GM21360 (cell line): ENCODE measurements around the gene C1D.

Experiments
- ATAC-seq: cut with Tn5 transposase; IDR thresholded peaks from one replicate; pipeline ENCODE4 v1.9.1; 2021; ENCODE audit warnings: mild to moderate bottlenecking, moderate library complexity; ENCODE audit not compliant: unreplicated experiment

C1D gene

DNA sequence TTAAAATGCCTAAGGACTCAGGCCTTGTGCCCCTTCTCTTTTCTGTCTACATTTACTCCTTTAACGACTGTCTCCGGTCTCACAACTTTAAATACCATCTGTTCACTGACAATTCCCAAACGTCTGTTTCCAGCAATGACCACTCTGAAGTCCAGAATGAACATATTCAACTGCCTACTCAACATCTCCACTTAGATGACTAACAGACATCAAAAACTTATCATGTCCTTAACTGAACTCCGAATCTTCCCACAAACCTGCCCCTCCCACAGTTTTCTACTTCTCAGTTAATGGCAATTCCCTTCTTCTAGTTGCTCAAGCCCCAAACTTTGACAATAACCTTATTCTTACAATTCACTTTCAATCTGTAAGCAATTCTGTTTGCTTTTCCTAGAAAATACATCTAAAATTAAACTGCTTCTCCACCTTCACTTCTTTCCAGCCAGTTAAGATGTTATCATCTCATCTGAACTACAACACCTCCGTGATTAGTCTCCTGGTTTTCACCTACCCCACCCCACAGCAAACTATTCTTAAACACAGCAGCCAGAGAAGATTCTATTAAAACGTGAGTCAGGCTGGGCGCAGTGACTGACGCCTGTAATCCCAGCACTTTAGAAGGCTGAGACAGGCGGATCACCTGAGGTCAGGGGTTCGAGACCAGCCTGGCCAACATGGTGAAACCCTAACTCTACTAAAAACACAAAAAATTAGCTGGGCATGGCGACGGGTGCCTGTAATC lies 2.8 kb downstream of the C1D start:
- no peak for ATAC-seq

- no peak for ATAC-seq
Observed at GRCh38 chr2:68057658-68058396, 5.0 kb downstream of the C1D start.

DNA sequence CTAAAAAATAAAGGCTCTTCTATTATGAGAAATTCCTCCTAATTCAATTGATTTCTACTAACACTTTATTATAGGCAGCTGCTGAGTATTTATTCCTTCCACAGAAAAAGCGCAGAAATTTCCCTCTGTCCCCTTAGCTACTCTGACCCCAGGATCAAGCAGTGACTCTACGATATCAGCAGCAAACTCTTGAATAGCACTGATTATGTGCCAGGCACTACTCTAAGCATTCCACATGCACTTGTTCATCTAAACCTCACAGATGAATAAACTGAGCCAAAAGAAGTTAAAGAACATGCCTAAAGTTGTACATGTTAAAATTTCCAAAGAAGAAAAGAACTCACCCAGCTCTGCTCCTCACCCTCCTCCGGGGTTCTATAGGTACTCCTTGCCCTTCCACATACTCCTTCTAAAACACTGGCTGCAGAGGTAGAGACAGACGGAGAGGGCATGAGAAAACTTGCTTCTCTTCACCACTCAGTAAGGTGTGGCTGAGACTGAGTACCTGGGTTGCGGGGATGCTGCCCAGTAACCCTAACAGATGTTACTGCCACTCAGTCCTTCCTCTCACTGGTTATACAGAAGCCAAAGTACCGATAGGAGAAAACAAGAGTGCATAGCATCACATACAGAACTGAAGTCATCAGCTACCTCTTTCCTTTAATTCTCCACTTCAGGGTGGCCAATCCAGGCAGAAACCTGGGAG lies 9.9 kb downstream of the C1D start:
- no peak for ATAC-seq

GRCh38 chr2:68050353-68050752 lies 12.5 kb downstream of the C1D start:
- no peak for ATAC-seq

- ATAC-seq: no peak
Observed at GRCh38 chr2:68046642-68047240, 16.1 kb downstream of the C1D start.

DNA sequence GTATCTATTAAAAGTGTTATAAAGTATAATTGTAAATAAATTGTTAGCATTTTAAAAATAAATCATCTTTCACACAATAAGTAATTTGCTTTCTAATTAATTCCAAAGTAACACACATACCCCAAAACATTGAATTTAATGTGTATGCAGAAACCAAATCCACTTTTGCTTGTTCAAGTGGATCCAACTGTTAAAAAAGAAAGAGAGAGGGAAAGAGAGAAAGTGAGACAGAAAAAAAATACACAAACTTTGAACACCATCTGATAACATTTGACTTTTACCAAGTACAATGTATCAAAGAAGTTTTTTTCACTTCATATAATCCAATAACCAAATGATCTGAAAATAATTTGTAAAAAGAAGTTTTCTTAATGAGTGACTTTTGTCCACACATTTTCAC lies 16.6 kb downstream of the C1D start:
- ATAC-seq: no peak

GRCh38 chr2:68045342-68045741 lies 17.5 kb downstream of the C1D start:
- no peak for ATAC-seq

DNA sequence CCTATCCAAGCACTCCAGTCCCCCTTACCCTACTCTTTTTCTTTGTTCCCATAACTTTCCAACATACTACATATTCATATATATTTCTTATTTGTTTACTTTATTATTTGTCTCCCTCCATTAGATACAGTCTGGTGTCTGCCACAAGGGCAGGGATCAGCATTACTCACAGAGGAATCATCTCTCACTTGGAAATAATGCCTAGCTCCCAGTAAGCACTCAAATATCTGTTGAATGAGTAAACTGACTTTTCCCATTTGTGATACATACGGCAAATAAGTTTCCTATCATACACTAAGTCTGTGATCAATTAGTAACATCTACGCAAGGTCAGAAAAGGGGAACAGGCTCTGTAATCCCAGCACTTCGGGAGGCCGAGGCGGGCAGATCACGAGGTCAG lies 18.7 kb downstream of the C1D start:
- no peak for ATAC-seq

DNA sequence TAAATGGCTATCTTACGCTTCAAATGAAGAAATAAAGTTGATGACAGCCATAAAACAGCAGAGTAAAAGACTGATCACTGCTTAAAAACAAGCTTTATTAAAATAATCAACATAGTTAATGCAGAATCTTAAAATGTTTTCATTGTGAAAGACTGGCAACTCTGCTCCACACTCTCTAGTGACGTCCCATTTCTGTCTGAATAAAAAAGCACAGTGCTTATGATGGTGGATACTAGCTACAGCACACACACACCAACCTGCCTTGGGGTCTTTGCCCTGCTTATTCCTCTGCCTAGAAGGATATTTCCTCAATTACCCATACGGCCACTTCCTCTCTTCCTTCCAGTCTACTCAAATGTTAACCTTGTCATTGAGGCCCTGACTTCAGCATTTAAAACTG lies 19.1 kb downstream of the C1D start:
- no peak for ATAC-seq

DNA sequence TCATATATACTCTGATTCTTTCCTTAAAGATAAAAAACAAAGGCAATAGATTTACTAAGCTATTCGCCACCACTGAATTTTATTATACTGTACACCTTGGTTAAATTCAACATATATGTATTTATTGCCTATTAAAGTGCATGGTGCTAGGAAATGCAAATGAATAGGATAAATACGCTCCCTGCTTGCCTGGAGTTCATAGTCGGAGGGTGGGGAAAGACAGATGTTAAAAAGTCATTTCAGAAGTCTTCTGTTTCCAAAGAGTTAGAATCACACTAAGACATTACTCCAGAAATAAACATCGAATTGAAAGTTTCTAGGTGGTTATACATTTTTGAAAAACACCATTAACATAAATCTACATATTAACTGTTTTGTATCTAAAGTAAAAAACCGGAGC lies 19.8 kb downstream of the C1D start:
- no peak for ATAC-seq

DNA sequence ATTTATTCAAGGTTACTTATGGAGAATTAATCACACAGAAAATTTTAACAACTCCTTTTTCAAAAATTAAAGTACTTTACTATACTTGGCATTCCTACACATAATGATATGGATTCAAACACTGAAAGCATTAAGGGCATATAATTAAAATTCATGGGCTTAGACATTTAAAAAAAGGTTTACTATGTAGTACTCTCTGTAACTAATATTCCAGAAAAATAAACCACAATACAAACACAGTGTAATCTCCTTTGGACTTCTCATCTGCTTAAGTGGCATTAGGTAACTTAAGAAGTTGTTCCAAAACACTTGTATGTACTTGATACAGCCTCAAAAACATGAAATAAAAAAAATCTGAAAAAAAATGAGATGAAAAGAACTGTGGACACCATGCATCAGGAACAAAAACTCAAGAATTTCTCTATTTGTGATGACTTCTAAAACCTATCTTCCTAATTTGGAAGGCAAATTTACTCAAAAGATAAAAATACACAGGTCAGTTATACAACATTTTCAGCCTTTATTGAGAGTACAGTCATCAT lies 21.0 kb downstream of the C1D start:
- no peak for ATAC-seq

DNA sequence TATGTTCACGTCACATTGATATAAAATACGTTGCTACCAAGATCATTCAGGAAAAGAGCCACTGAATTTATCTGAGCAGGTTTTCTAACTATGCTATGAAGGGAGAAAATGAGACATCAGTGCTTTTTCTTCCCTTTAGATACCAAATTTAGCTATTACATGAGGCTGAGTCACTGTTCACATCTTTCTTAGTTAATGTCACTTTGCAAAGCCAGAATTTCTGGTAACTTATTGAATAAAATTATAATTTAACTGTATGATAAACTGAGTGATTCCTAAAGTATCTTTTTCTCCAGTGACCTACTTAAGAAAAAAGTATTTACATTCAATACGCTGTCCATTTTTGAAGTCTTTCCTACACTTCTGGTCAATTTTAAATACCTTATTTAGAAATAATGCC lies 22.7 kb downstream of the C1D start:
- no peak for ATAC-seq

DNA sequence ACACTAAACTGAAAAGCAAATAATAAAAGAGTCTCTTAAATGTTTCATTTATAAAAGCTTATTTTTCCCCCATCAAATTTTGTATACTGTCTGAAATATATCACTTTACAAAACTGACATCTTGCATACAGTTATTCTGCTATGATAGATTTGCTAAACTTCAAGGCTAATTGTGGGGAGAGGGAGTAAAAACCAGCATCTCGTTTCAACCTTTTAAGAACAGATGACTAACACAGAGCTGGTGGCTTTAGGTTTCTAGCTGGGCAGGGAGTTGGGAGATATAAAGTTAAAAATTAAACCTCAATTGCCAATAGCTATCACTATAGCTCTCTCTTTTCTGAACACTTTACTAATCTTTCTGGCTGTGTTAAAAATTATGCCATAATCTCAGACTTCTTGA lies 23.5 kb downstream of the C1D start:
- ATAC-seq: no peak

DNA sequence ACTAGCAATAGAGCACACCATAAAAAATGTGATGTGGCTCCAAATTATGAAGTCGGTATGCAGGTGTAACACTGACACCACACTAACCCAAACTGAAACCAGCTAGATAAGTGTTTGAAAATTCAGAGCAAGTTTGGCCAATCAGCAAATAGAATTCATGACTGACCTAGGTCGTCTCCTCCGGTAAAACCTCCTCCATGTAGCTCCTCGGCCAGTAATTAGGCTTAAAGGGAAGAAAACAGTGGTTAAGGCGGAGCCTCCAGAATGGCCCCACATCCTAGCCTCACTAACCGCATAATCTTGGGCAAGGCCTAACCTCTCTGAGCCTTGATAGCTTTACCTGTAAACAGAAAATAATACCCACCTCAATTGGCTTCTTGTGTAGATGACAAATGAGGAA lies 30.1 kb downstream of the C1D start:
- no peak for ATAC-seq

DNA sequence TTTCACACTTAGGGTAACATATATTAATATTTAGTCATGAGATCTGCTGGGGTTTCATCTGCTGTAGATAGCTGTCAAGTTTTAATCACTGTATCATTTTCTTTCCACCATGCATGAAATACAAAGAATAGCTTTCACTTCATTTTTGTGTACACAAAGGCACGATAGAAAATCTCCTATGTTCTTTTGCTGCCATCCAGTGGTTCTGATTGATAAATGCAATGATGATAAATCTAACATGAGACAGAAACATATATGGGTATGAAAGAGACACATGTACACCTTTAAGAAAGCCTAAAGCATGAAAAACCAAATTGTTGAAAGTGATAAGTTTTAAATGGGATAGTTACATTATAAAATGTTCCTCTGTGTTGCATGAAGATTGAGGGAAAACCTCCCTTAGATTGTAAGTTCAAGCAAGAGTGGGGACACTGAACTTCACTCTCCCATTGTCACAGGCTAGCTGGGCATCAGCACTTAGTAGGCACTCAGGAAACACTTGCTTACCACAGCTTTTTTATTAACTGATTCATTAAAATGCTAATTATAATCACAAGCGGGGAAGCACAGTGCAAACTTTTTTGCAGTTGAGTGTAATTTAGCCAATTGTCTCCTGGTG lies 31.2 kb downstream of the C1D start:
- ATAC-seq: peak; percentile 84

- no peak for ATAC-seq
Observed at GRCh38 chr2:68031043-68031442, 31.8 kb downstream of the C1D start.

DNA sequence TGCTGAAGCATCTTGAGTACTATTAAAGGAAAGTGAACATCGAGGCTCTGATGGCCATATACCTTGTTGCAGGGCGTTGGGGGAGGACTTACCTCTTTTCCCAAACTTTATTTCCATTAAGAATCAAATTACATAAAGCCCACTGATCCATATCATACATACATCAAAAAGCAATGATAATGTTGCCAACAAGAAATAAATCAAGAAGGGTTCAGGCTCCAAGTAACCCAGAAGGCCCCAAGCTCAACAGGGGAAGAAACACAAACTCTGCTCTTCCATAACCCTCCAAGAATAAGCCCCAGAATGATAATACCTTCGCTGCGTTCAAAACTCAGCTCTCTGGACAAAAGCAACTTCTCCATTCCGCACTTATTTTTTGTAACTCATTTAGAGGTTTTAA lies 32.3 kb downstream of the C1D start:
- no peak for ATAC-seq

GRCh38 chr2:68027959-68028358 lies 34.8 kb downstream of the C1D start:
- ATAC-seq: no peak

DNA sequence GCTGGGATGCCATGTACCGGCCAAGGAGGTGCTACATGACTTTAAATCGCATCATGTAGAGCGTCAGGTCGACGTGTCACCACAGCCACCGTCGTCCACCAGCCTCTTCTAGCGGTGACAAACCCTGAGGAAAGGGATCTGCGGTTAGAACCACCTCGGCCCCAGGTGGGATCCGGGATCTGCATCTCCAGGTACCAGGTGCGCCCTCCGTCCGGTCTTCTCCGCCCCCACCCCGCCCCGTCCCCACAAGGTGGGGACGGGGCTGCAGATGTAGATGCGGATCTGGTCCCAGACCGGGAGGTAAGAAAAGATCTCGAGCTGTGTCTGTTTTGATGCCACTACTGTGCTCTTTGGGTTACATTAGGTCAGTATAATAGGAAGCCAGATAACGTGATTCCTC lies 38.4 kb downstream of the C1D start:
- no peak for ATAC-seq

- ATAC-seq: no peak
Observed at GRCh38 chr2:68023904-68024303, 38.9 kb downstream of the C1D start.

GRCh38 chr2:68018727-68019126 lies 44.1 kb downstream of the C1D start:
- ATAC-seq: no peak
